Cortex of kidney (tissue), 1 donor: ENCODE data around the gene OR51G2.

ENCODE experiments used
- DNase-seq: peaks from one replicate; lab custom pipeline; 2025; lab: John Stamatoyannopoulos, UW

Gene OR51G2

DNA sequence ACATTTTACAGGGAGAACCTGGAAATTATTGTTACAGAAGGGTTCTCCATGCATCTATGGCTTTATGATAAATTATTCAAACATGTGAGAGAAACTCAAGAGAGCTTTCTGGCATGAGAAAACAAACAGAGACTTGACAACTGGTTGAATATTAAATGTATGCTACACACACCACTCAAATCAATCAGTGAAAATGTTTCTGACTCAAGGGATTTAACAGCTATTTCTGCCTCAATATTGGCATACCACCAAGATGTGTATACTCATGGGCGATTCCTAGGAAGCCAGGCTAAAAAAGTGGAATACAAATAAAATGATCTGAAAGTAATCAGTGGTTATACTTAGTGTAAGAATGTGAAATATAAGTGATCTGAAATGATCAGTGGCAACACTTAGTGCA, 53.3 kb downstream of the OR51G2 start:
- no peak for DNase-seq

DNA sequence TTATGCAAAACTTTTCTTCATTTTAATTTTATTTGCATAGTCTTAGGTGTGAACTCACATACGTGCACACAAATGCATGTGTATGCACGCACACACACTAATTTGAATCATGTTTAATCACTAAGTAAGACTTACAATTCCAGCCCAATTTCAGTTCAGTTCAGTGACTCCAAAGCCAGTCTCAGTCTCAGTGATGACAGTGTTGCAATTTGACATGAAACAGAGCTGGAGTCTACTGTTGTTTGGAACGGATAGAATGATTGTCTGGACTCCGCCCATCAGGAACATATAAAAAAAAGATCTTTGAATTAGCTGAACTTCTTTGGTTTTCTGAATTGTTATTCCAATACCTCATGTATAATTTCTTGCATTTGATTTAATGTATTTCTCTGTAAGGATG, 55.3 kb downstream of the OR51G2 start:
- no peak for DNase-seq
